Measurements from ENCODE around the gene RLBP1.

GRCh38 chr15:89179966-89180875, 41.2 kb downstream of the RLBP1 start:
- TF ChIP-seq EP300 (IDR thresholded peaks at IDR 0.05) = no peak
- TF ChIP-seq POLR2A (IDR thresholded peaks at IDR 0.05) = no peak
- no peak for TF ChIP-seq CTCF (IDR thresholded peaks at IDR 0.05)
